HEK293 (cell line): ENCODE results near the gene FOXP4.

Experiments used
- CTCF ChIA-PET: fragments of 350-600 bp; formaldehyde crosslinking; extraction: SDS; loops from one replicate; lab custom pipeline; 2021; ENCODE audit warnings: antibody characterized with exemption; lab: Yijun Ruan, JAX
- POLR2A ChIA-PET: fragments of 300-600 bp; formaldehyde crosslinking; extraction: SDS; loops from one replicate; lab custom pipeline; 2020; ENCODE audit warnings: antibody characterized with exemption, inconsistent platforms; lab: Yijun Ruan, JAX
- H3K27ac ChIP-seq: fragments of 200-500 bp; sonication (Bioruptor generic); 2 replicates; pipeline ENCODE4 v1.5.1; 2014; ENCODE audit warnings: low read depth, low read length, control low read depth, inconsistent platforms; ENCODE audit errors: extremely low read depth
- H3K36me3 ChIP-seq, 2 experiments: fragments of 200-500 bp in 1 of 2; sonication (Bioruptor generic) in 1 of 2; 1 replicate in 1 of 2; 2 replicates in 1 of 2; pipeline ENCODE4 v1.5.1; 2014 to 2017; ENCODE audit warnings: inconsistent platforms in 2 of 2, low read length in 2 of 2; ENCODE audit not compliant: control insufficient read depth in 2 of 2, insufficient read depth in 1 of 2
- H3K4me1 ChIP-seq: fragments of 200-500 bp; sonication (Bioruptor generic); 2 replicates; pipeline ENCODE4 v1.5.1; 2014; ENCODE audit warnings: mild to moderate bottlenecking, low read length, inconsistent platforms; ENCODE audit not compliant: control insufficient read depth, insufficient read depth
- H3K4me3 ChIP-seq: 2 replicates; pipeline ENCODE4 v1.5.1; 2011; ENCODE audit warnings: low read depth, mild to moderate bottlenecking, control low read depth, low read length, moderate library complexity
- H3K9me3 ChIP-seq: fragments of 200-500 bp; sonication (Bioruptor generic); 2 replicates; pipeline ENCODE4 v1.5.1; 2014; ENCODE audit warnings: low read depth, low read length, inconsistent platforms; ENCODE audit not compliant: control insufficient read depth, insufficient read depth
- GLI4 ChIP-seq: fragments of 450-650 bp; formaldehyde crosslinking; IDR thresholded peaks from 2 replicates; pipeline ENCODE4 v1.5.1; 2016; ENCODE audit warnings: missing biosample characterization, missing genetic modification characterization
- KLF1 ChIP-seq: fragments of 450-650 bp; formaldehyde crosslinking; IDR thresholded peaks from 2 replicates; pipeline ENCODE4 v1.5.1; 2016; ENCODE audit warnings: missing biosample characterization, missing genetic modification characterization
- KLF9 ChIP-seq: fragments of 450-650 bp; formaldehyde crosslinking; IDR thresholded peaks from 2 replicates; pipeline ENCODE4 v1.5.1; 2016; ENCODE audit warnings: missing biosample characterization, missing genetic modification characterization, low read depth
- OSR2 ChIP-seq: fragments of 450-650 bp; formaldehyde crosslinking; IDR thresholded peaks from 2 replicates; pipeline ENCODE4 v1.5.1; 2016; ENCODE audit warnings: missing biosample characterization, missing genetic modification characterization
- ZBTB21 ChIP-seq: fragments of 450-650 bp; formaldehyde crosslinking; IDR thresholded peaks from 2 replicates; pipeline ENCODE4 v1.5.1; 2017; ENCODE audit warnings: missing biosample characterization, missing genetic modification characterization
- ZBTB48 ChIP-seq: fragments of 450-650 bp; formaldehyde crosslinking; IDR thresholded peaks from 2 replicates; pipeline ENCODE4 v1.5.1; 2016; ENCODE audit warnings: missing biosample characterization, missing genetic modification characterization
- ZEB2 ChIP-seq: fragments of 450-650 bp; formaldehyde crosslinking; IDR thresholded peaks from 2 replicates; pipeline ENCODE4 v1.5.1; 2016; ENCODE audit warnings: missing biosample characterization, missing genetic modification characterization
- ZFP41 ChIP-seq: fragments of 450-650 bp; formaldehyde crosslinking; IDR thresholded peaks from 2 replicates; pipeline ENCODE4 v1.5.1; 2016; ENCODE audit warnings: missing biosample characterization, missing genetic modification characterization, borderline replicate concordance
- ZNF155 ChIP-seq: fragments of 450-650 bp; formaldehyde crosslinking; IDR thresholded peaks from 2 replicates; pipeline ENCODE4 v1.5.1; 2016; ENCODE audit warnings: missing biosample characterization, missing genetic modification characterization
- ZNF23 ChIP-seq: fragments of 450-650 bp; formaldehyde crosslinking; IDR thresholded peaks from 2 replicates; pipeline ENCODE4 v1.5.1; 2016; ENCODE audit warnings: missing biosample characterization, missing genetic modification characterization, borderline replicate concordance
- ZNF391 ChIP-seq: fragments of 450-650 bp; formaldehyde crosslinking; IDR thresholded peaks from 2 replicates; pipeline ENCODE4 v1.5.1; 2016; ENCODE audit warnings: low read depth, missing biosample characterization, missing genetic modification characterization, borderline replicate concordance
- ZNF404 ChIP-seq: fragments of 450-650 bp; formaldehyde crosslinking; IDR thresholded peaks from 2 replicates; pipeline ENCODE4 v1.5.1; 2017; ENCODE audit warnings: missing biosample characterization, missing genetic modification characterization
- ZNF555 ChIP-seq: fragments of 450-650 bp; formaldehyde crosslinking; conservative IDR thresholded peaks from 2 replicates; pipeline ENCODE4 v1.5.1; 2017; ENCODE audit warnings: missing biosample characterization, mild to moderate bottlenecking, missing genetic modification characterization, inconsistent platforms
- ZNF560 ChIP-seq: fragments of 450-650 bp; formaldehyde crosslinking; IDR thresholded peaks from 2 replicates; pipeline ENCODE4 v1.5.1; 2017; ENCODE audit warnings: missing biosample characterization, missing genetic modification characterization, borderline replicate concordance
- ZNF629 ChIP-seq: fragments of 450-650 bp; formaldehyde crosslinking; IDR thresholded peaks from 2 replicates; pipeline ENCODE4 v1.5.1; 2017; ENCODE audit warnings: missing biosample characterization, missing genetic modification characterization
- ZNF747 ChIP-seq: fragments of 450-650 bp; formaldehyde crosslinking; IDR thresholded peaks from 2 replicates; pipeline ENCODE4 v1.5.1; 2016; ENCODE audit warnings: missing biosample characterization, missing genetic modification characterization
- ZNF76 ChIP-seq: fragments of 450-650 bp; formaldehyde crosslinking; IDR thresholded peaks from 2 replicates; pipeline ENCODE4; 2016; ENCODE audit warnings: low read depth, missing biosample characterization, missing genetic modification characterization, borderline replicate concordance
- ZNF777 ChIP-seq: fragments of 450-650 bp; formaldehyde crosslinking; IDR thresholded peaks from 2 replicates; pipeline ENCODE4 v1.5.1; 2017; ENCODE audit warnings: missing biosample characterization, missing genetic modification characterization, borderline replicate concordance
- ZNF791 ChIP-seq: fragments of 450-650 bp; formaldehyde crosslinking; IDR thresholded peaks from 2 replicates; pipeline ENCODE4 v1.5.1; 2016; ENCODE audit warnings: missing biosample characterization, missing genetic modification characterization
- ZSCAN30 ChIP-seq: fragments of 450-650 bp; IDR thresholded peaks from 2 replicates; pipeline ENCODE4 v1.5.1; 2018; ENCODE audit warnings: missing biosample characterization, mild to moderate bottlenecking, missing genetic modification characterization, moderate library complexity
- TF ChIP-seq, protein P1 (sequence below): fragments of 450-650 bp; formaldehyde crosslinking; IDR thresholded peaks from 2 replicates; pipeline ENCODE4 v1.5.1; 2016; ENCODE audit warnings: missing biosample characterization, missing genetic modification characterization
- TF ChIP-seq, protein P2 (sequence below): fragments of 450-650 bp; formaldehyde crosslinking; IDR thresholded peaks from 2 replicates; pipeline ENCODE4 v1.5.1; 2016; ENCODE audit warnings: missing biosample characterization, missing genetic modification characterization

Gene FOXP4

DNA sequence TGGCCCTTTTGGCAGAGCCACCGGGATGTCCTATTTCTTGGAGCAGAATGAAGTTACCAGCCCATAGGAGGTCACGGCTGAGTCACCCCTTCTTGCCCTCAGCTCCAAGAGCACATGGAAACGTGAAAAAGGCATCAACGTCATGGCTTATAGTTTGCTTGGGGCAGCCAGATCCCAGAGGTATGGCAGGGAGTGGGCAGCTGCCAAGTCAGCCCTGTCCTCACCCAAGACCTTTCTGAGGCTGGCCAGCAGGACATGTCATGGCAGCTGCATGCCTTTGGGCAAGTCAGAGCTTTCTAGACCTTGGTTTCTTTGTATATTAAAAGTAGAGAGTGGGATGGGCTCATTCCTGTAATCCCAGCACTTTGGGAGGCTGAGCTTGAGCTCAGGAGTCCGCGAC lies 83.9 kb downstream of the FOXP4 start:
- H3K4me3 ChIP-seq: no peak overlapping the region
- ChIA-PET POLR2A (interaction anchor here (0.6 kb wide), 1 partner anchor 51 kb away, joined by 3 read pairs; no protein-coding TSS in a partner anchor), CTCF (interaction anchor here (0.6 kb wide), 1 partner anchor 27 kb away, joined by 5 read pairs; no protein-coding TSS in a partner anchor)
- no peaks in the 10 kb centered on the region for H3K36me3 ChIP-seq
- H3K27ac ChIP-seq: no peak overlapping the region
- TF ChIP-seq ZNF555 (tag by site-specific recombination) (no peak), ZNF391 (tag by site-specific recombination) (no peak), ZNF404 (tag by site-specific recombination) (no peak), ZNF23 (tag by site-specific recombination) (no peak), ZSCAN30 (tag by site-specific recombination) (no peak), ZEB2 (tag by site-specific recombination) (no peak), ZNF791 (tag by site-specific recombination) (no peak), ZFP41 (tag by site-specific recombination) (no peak), ZNF155 (no peak), ZNF747 (tag by site-specific recombination) (no peak), KLF1 (tag by site-specific recombination) (no peak), ZBTB21 (tag by site-specific recombination) (no peak), ZNF76 (tag by site-specific recombination) (no peak), ZNF777 (tag by site-specific recombination) (no peak), ZNF560 (no peak), KLF9 (no peak), ZNF629 (tag by site-specific recombination) (no peak), ZBTB48 (tag by site-specific recombination) (no peak)
- TF ChIP-seq, protein P1, sequence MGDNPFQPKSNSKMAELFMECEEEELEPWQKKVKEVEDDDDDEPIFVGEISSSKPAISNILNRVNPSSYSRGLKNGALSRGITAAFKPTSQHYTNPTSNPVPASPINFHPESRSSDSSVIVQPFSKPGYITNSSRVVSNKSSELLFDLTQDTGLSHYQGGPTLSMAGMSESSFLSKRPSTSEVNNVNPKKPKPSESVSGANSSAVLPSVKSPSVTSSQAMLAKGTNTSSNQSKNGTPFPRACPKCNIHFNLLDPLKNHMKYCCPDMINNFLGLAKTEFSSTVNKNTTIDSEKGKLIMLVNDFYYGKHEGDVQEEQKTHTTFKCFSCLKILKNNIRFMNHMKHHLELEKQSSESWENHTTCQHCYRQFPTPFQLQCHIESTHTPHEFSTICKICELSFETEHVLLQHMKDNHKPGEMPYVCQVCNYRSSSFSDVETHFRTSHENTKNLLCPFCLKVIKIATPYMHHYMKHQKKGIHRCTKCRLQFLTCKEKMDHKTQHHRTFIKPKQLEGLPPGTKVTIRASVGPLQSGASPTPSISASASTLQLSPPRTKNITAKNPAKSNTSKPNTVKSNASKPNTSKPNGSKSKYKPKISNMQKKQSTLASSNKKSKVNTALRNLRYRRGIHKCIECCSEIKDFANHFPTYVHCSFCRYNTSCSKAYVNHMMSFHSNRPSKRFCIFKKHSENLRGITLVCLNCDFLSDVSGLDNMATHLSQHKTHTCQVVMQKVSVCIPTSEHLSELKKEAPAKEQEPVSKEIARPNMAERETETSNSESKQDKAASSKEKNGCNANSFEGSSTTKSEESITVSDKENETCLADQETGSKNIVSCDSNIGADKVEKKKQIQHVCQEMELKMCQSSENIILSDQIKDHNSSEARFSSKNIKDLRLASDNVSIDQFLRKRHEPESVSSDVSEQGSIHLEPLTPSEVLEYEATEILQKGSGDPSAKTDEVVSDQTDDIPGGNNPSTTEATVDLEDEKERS (tag by site-specific recombination): no peak
- TF ChIP-seq, protein P2, sequence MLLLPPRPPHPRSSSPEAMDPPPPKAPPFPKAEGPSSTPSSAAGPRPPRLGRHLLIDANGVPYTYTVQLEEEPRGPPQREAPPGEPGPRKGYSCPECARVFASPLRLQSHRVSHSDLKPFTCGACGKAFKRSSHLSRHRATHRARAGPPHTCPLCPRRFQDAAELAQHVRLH (tag by site-specific recombination): no peak
- no peaks in the 10 kb centered on the region; the same call in 1 of the 2 replicates for H3K4me1 ChIP-seq
- H3K9me3 ChIP-seq: no peaks in the 10 kb centered on the region

DNA sequence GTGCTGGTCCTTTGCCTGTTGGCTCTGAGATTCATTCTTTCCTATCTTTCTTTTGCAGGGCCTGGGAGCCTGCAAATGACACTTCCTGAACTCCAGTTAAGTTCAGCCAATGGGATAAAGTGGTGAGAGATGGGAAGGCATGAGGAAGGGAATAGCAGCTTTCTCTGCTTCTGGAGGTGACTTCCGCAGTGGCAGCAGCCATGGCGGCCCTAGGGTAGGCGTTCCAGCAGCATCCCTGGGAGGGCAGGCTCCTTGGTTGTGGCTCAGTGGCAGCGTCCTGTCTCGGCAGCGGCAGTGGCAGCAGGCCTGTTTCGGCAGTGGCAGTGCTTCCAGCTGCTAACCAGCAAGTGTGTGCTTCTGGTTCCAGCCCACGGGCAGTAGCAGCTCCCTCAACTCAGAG lies 84.8 kb downstream of the FOXP4 start:
- Histone ChIP-seq H3K4me1 (no peaks in the 10 kb centered on the region; the same call in 1 of the 2 replicates), H3K27ac (no peak overlapping the region), H3K9me3 (no peaks in the 10 kb centered on the region), H3K4me3 (no peak overlapping the region), H3K36me3 (no peaks in the 10 kb centered on the region)
- POLR2A ChIA-PET: interaction anchor here (0.6 kb wide), 1 partner anchor 50 kb away, joined by 3 read pairs; no protein-coding TSS in a partner anchor
- CTCF ChIA-PET: interaction anchor here (1.0 kb wide), 1 partner anchor 80 kb away, joined by 7 read pairs; no protein-coding TSS in a partner anchor
- TF ChIP-seq GLI4 (no peak), OSR2 (tag by site-specific recombination) (peak; percentile 53; the same call in 1 of the 2 replicates)
